Endothelial cell of umbilical vein (primary cell): ENCODE results near the gene PGBD2. TPM values are rescaled to one million over a fixed set of nuclear protein-coding genes. Genes with fewer than 3 reads are reported as not detected.

Experiments
- BruUV-seq: library from RNA; stranded (reverse); fragments of 400-500 nt; replicated peaks from 2 replicates; lab custom pipeline; 2021; lab: Mats Ljungman, UMichigan
- CTCF ChIA-PET: fragments of 300-600, 350-600 bp; sonication (Branson Sonifier 250); formaldehyde crosslinking; loops from one replicate; lab custom pipeline; 2021; ENCODE audit warnings: antibody characterized with exemption, inconsistent platforms; lab: Charles Lee
- POLR2A ChIA-PET: fragments of 300-600, 350-600 bp; sonication (Branson Sonifier 250); formaldehyde crosslinking; loops from one replicate; lab custom pipeline; 2021; ENCODE audit warnings: antibody characterized with exemption, inconsistent platforms; lab: Charles Lee
- DNase-seq: peaks from one replicate; pipeline ENCODE4 v3.0.0-alpha.2; 2011; ENCODE audit warnings: low read depth, low spot score
- FAIRE-seq: peaks from 2 replicates; lab custom pipeline; 2011; peaks lifted over from hg19 to GRCh38; lab: Jason Lieb, UNC
- H2AFZ ChIP-seq: 2 replicates; pipeline ENCODE4 v1.6.0; 2012; ENCODE audit warnings: low read depth, low read length, control low read depth, inconsistent platforms
- H3K27ac ChIP-seq: 2 replicates; pipeline ENCODE4 v1.5.1; 2011; ENCODE audit warnings: low read depth, mild to moderate bottlenecking, control low read depth, low read length, moderate library complexity; ENCODE audit not compliant: insufficient read depth
- H3K27me3 ChIP-seq, 2 experiments: 2 replicates each; pipeline versions ENCODE4 v1.6.0 to v1.6.1; 2011; ENCODE audit warnings: low read length in 2 of 2, mixed read lengths in 1 of 2; ENCODE audit not compliant: control insufficient read depth in 2 of 2, insufficient read depth in 2 of 2
- H3K36me3 ChIP-seq, 2 experiments: 2 replicates in 1 of 2; 3 replicates in 1 of 2; pipeline ENCODE4 v1.5.1; 2011; ENCODE audit warnings: low read length in 2 of 2, mild to moderate bottlenecking in 1 of 2, moderate library complexity in 1 of 2; ENCODE audit not compliant: control insufficient read depth in 2 of 2, insufficient read depth in 2 of 2; ENCODE audit errors: extremely low read depth in 1 of 2
- H3K4me1 ChIP-seq: 3 replicates; pipeline ENCODE4 v1.5.1; 2011; ENCODE audit warnings: mild to moderate bottlenecking, low read length; ENCODE audit not compliant: control insufficient read depth, insufficient read depth; ENCODE audit errors: extremely low read depth
- H3K4me2 ChIP-seq: 2 replicates; pipeline ENCODE4 v1.6.1; 2011; ENCODE audit warnings: low read length, control low read depth, mixed read lengths; ENCODE audit not compliant: insufficient read depth
- H3K4me3 ChIP-seq, 3 experiments: fragments of 200-600 bp in 1 of 3; sonication (generic), shearing (Covaris generic) in 1 of 3; replicated peaks in 1 of 3; 2 replicates each; pipeline ENCODE4 v1.5.1; 2011 to 2016; ENCODE audit warnings: control low read depth in 3 of 3, low read length in 3 of 3, mild to moderate bottlenecking in 2 of 3, inconsistent platforms in 1 of 3, low read depth in 1 of 3, moderate library complexity in 1 of 3; ENCODE audit not compliant: insufficient read depth in 1 of 3
- H3K79me2 ChIP-seq: 2 replicates; pipeline ENCODE4 v1.6.0; 2012; ENCODE audit warnings: low read length, inconsistent platforms; ENCODE audit not compliant: control insufficient read depth, insufficient read depth
- H3K9ac ChIP-seq: replicated peaks from 2 replicates; pipeline ENCODE3; 2011; ENCODE audit warnings: low read length, control low read depth; ENCODE audit not compliant: insufficient read depth; ENCODE audit errors: extremely low read depth
- H3K9me1 ChIP-seq: replicated peaks from 3 replicates; pipeline ENCODE4 v1.6.0; 2011; ENCODE audit warnings: mild to moderate bottlenecking, low read length; ENCODE audit not compliant: control insufficient read depth, insufficient read depth; ENCODE audit errors: extremely low read depth
- H3K9me3 ChIP-seq: replicated peaks from 2 replicates; pipeline ENCODE4 v1.5.1; 2012; ENCODE audit warnings: low read length, inconsistent platforms; ENCODE audit not compliant: control insufficient read depth, insufficient read depth
- H4K20me1 ChIP-seq: replicated peaks from 2 replicates; pipeline ENCODE3; 2011; ENCODE audit warnings: mild to moderate bottlenecking, low read length; ENCODE audit not compliant: control insufficient read depth, insufficient read depth; ENCODE audit errors: extremely low read depth
- FOS ChIP-seq: IDR thresholded peaks from 2 replicates; pipeline ENCODE4 v1.6.1; 2011; ENCODE audit warnings: mild to moderate bottlenecking, low read length, moderate library complexity, borderline replicate concordance; ENCODE audit not compliant: insufficient read depth
- GATA2 ChIP-seq: IDR thresholded peaks from 2 replicates; pipeline ENCODE4 v1.7.0; 2011; ENCODE audit warnings: low read depth, mild to moderate bottlenecking, moderate library complexity, mixed read lengths, low read length; ENCODE audit not compliant: insufficient read length, insufficient read depth
- POLR2A ChIP-seq: IDR thresholded peaks from 2 replicates; pipeline ENCODE4 v1.6.1; 2012; ENCODE audit warnings: low read depth, mild to moderate bottlenecking, control low read depth, low read length
- POLR2AphosphoS5 ChIP-seq: IDR thresholded peaks from 2 replicates; pipeline ENCODE4 v1.6.1; 2012; ENCODE audit warnings: low read depth, mild to moderate bottlenecking, control low read depth, low read length, moderate library complexity; ENCODE audit not compliant: insufficient read depth
- dilution Hi-C: fragments of 300-500 bp; cut with MboI; formaldehyde crosslinking; loops from one replicate; pipeline ENCODE4 v1.15.0; 2019; ENCODE audit warnings: low sequenced_read_pairs; ENCODE audit not compliant: extremely low pct_ligation_motif_present
- intact Hi-C: fragments of 100-400 bp; cut with micrococcal nuclease; formaldehyde crosslinking; loops from one replicate; pipeline ENCODE4 v1.10.0; 2022
- polyA plus RNA-seq, 4 experiments: library from polyadenylated mRNA; depleted of rRNA in 3 of 4; stranded (reverse) in 3 of 4; unstranded in 1 of 4; fragments of >200 nt; gene quantifications; 2 replicates each; pipeline versions ENCODE4 v1.2.1 to v1.2.3, GENCODE V29; 2011 to 2012; ENCODE audit warnings: missing spikeins in 1 of 4
- total RNA-seq: library from RNA; stranded (reverse); gene quantifications from 2 replicates; pipeline ENCODE4 v1.2.3, GENCODE V29; 2021
- TF ChIP-seq, protein P1 (sequence below), 2 donors: IDR thresholded peaks; 1 replicate in 1 of 2; 2 replicates in 1 of 2; pipeline ENCODE4 v1.5.1; 2011; ENCODE audit warnings: low read length in 2 of 2, mild to moderate bottlenecking in 2 of 2, moderate library complexity in 2 of 2, control low read depth in 1 of 2, inconsistent platforms in 1 of 2, low read depth in 1 of 2; ENCODE audit not compliant: insufficient read depth in 1 of 2; ENCODE audit errors: extremely low read depth in 1 of 2

PGBD2 gene
- total and polyA plus RNA-seq, 2 donors (not counting 3 experiments of a cell fraction or from before 2014, with no cell fraction given), result 5.2 to 6.1 TPM

- dilution Hi-C loops (no loop called here), intact Hi-C loops (loop anchor here (1.0 kb wide), 2 partner anchors 10 to 43 kb away; partner anchors contain the start of gene PGBD2)
- peaks cover 2 to 4% of the 10 kb centered on the region in 2 experiments for H3K27me3 ChIP-seq
- no peak overlapping the region for H3K9ac ChIP-seq
- DNase-seq (peak; percentile 76), FAIRE-seq (peak; percentile 74)
- peaks cover 12% of the 10 kb centered on the region for H3K4me1 ChIP-seq
- no peaks in the 10 kb centered on the region for H3K9me3 ChIP-seq
- BruUV-seq, result no TSS peak
- TF ChIP-seq, protein P1, sequence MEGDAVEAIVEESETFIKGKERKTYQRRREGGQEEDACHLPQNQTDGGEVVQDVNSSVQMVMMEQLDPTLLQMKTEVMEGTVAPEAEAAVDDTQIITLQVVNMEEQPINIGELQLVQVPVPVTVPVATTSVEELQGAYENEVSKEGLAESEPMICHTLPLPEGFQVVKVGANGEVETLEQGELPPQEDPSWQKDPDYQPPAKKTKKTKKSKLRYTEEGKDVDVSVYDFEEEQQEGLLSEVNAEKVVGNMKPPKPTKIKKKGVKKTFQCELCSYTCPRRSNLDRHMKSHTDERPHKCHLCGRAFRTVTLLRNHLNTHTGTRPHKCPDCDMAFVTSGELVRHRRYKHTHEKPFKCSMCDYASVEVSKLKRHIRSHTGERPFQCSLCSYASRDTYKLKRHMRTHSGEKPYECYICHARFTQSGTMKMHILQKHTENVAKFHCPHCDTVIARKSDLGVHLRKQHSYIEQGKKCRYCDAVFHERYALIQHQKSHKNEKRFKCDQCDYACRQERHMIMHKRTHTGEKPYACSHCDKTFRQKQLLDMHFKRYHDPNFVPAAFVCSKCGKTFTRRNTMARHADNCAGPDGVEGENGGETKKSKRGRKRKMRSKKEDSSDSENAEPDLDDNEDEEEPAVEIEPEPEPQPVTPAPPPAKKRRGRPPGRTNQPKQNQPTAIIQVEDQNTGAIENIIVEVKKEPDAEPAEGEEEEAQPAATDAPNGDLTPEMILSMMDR (IDR thresholded peaks at IDR 0.05; ENCODE audit: extremely low read depth in 1 of 2, insufficient read depth in 1 of 2, low read depth in 1 of 2, low read length in 2 of 2), result no peak
- TF ChIP-seq FOS (no peak), GATA2 (no peak), POLR2AphosphoS5 (peak; percentile 55), POLR2A (peak; percentile 63)
- H3K27ac ChIP-seq, result no peak overlapping the region
- ChIA-PET POLR2A (no interaction called here), CTCF (interaction anchor here (1.7 kb wide), 1 partner anchor 10 kb away, joined by 7 read pairs; no protein-coding TSS in a partner anchor)
- H3K9me1 ChIP-seq, result no peaks in the 10 kb centered on the region
- H2AFZ ChIP-seq, result peak overlapping the region; percentile 89
- no peaks in the 10 kb centered on the region for H4K20me1 ChIP-seq
- H3K4me3 ChIP-seq, result peak overlapping the region; percentile 14 to 39 (median 31)
- no peaks in the 10 kb centered on the region for H3K36me3 ChIP-seq
- H3K79me2 ChIP-seq, result peaks cover 2% of the 10 kb centered on the region
- H3K4me2 ChIP-seq, result peak overlapping the region; percentile 50
Measured at GRCh38 chr1:248862998-248863881, 42.8 kb upstream of the PGBD2 start.
